SK-N-SH treated with all-trans-retinoic acid at 6 μM for 48 hours (cell line): ENCODE results near the gene CEBPA.

Experiments
- ATAC-seq: fragments of 200-7000 bp; cut with Tn5 transposase; 3 replicates; pipeline ENCODE4 v1.9.1; 2020; ENCODE audit warnings: mild to moderate bottlenecking, moderate library complexity
- BACH2 ChIP-seq: fragments of 250-450 bp; sonication (Bioruptor Pico); IDR thresholded peaks from 2 replicates; pipeline ENCODE4 v1.9.0; 2021; ENCODE audit warnings: mild to moderate bottlenecking, borderline replicate concordance
- CSDC2 ChIP-seq: fragments of 250-450 bp; sonication (Bioruptor Pico); IDR thresholded peaks from 2 replicates; pipeline ENCODE4 v1.5.0; 2020; ENCODE audit warnings: mild to moderate bottlenecking, moderate library complexity
- ESRRG ChIP-seq: fragments of 250-450 bp; sonication (Bioruptor Pico); IDR thresholded peaks from 2 replicates; pipeline ENCODE4 v1.6.1; 2021; ENCODE audit warnings: mild to moderate bottlenecking
- GLIS3 ChIP-seq: fragments of 250-450 bp; sonication (Bioruptor Pico); IDR thresholded peaks from 2 replicates; pipeline ENCODE4 v1.5.0; 2020; ENCODE audit warnings: mild to moderate bottlenecking, moderate library complexity
- ISL1 ChIP-seq: fragments of 250-450 bp; sonication (Bioruptor Pico); IDR thresholded peaks from 2 replicates; pipeline ENCODE4 v2.1.2; 2022; ENCODE audit warnings: mild to moderate bottlenecking, moderate library complexity
- OSR1 ChIP-seq: fragments of 250-450 bp; sonication (Bioruptor Pico); IDR thresholded peaks from 2 replicates; pipeline ENCODE4 v1.8.0; 2022; ENCODE audit warnings: moderate library complexity, mild to moderate bottlenecking, inconsistent platforms
- PPARA ChIP-seq: fragments of 250-450 bp; sonication (Bioruptor Pico); IDR thresholded peaks from 2 replicates; pipeline ENCODE4 v1.5.0; 2020; ENCODE audit warnings: mild to moderate bottlenecking, borderline replicate concordance
- RARB ChIP-seq: fragments of 250-450 bp; sonication (Bioruptor Pico); IDR thresholded peaks from 2 replicates; pipeline ENCODE4 v1.8.0; 2021; ENCODE audit warnings: mild to moderate bottlenecking, moderate library complexity
- SNAI2 ChIP-seq: fragments of 250-450 bp; sonication (Bioruptor Pico); IDR thresholded peaks from 2 replicates; pipeline ENCODE4 v1.5.0; 2020; ENCODE audit warnings: mild to moderate bottlenecking, moderate library complexity
- TCF4 ChIP-seq: fragments of 250-450 bp; sonication (Bioruptor Pico); IDR thresholded peaks from 2 replicates; pipeline ENCODE4 v1.8.0; 2021; ENCODE audit warnings: mild to moderate bottlenecking, moderate library complexity, borderline replicate concordance
- TOX ChIP-seq: fragments of 250-450 bp; sonication (Bioruptor Pico); IDR thresholded peaks from 2 replicates; pipeline ENCODE4 v1.8.0; 2021; ENCODE audit warnings: mild to moderate bottlenecking, moderate library complexity, borderline replicate concordance
- ZC3H10 ChIP-seq: fragments of 250-450 bp; sonication (Bioruptor Pico); IDR thresholded peaks from 2 replicates; pipeline ENCODE4 v1.5.1; 2021; ENCODE audit warnings: mild to moderate bottlenecking, moderate library complexity
- ZFP30 ChIP-seq: fragments of 450-650 bp; formaldehyde crosslinking; IDR thresholded peaks from 2 replicates; pipeline ENCODE4 v1.5.0; 2022; ENCODE audit warnings: mild to moderate bottlenecking, moderate library complexity
- ZNF565 ChIP-seq: fragments of 450-650 bp; formaldehyde crosslinking; conservative IDR thresholded peaks from 2 replicates; pipeline ENCODE4 v1.5.0; 2020; ENCODE audit warnings: low read depth, mild to moderate bottlenecking, moderate library complexity
- ZNF70 ChIP-seq: fragments of 450-650 bp; formaldehyde crosslinking; IDR thresholded peaks from 2 replicates; pipeline ENCODE4 v1.5.0; 2020; ENCODE audit warnings: mild to moderate bottlenecking, moderate library complexity
- TF ChIP-seq, protein P1 (sequence below): fragments of 250-450 bp; sonication (Bioruptor Pico); IDR thresholded peaks from 2 replicates; pipeline ENCODE4 v1.5.1; 2021; ENCODE audit warnings: mild to moderate bottlenecking, moderate library complexity
- TF ChIP-seq, protein P2 (sequence below): fragments of 250-450 bp; sonication (Bioruptor Pico); IDR thresholded peaks from 2 replicates; pipeline ENCODE4 v1.5.1; 2020; ENCODE audit warnings: low read depth, mild to moderate bottlenecking, moderate library complexity

CEBPA gene

DNA sequence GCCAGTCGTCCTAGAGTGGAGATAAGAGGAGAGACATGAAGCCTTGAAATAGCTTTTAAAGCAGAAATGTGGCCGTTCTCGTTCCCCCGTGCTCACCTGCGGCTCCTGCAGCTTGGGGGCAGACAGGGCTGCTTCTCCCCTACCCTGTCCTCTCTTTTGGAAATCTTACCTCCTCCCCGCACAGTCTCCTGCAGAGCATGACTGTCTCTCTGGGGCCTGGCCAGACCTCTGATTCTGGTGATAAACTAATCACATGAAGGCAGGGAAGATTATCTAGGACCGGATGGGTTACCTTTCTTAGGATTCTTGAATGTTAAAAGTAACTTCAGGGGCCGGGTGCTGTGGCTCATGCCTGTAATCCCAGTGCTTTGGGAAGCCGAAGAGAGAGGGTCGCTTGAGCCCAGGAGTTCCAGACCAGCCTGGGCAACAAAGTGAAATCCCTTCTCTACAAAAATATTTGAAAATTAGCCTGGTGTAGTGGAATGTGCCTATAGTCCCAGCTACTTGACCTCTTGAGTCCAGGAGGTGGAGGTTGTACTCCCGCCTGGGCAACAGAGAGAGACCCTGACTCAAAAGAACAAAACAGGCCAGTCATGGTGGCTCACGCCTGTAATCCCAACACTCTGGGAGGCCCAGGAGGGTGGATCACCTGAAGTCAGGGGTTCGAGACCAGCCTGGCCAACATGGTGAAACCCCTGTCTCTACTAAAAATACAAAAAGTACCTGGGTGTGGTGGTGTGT is 8.1 kb downstream of the CEBPA start (continued):
- no peak for TF ChIP-seq ZNF565 (CRISPR knock-in tag)
- TF ChIP-seq ZFP30 = no peak
- TF ChIP-seq TOX (CRISPR knock-in tag) = no peak
- no peak for TF ChIP-seq GLIS3
- TF ChIP-seq CSDC2 (CRISPR knock-in tag) = no peak
- no peak for TF ChIP-seq ZC3H10
- TF ChIP-seq ESRRG = no peak
- no peak for TF ChIP-seq ISL1 (CRISPR knock-in tag)

DNA sequence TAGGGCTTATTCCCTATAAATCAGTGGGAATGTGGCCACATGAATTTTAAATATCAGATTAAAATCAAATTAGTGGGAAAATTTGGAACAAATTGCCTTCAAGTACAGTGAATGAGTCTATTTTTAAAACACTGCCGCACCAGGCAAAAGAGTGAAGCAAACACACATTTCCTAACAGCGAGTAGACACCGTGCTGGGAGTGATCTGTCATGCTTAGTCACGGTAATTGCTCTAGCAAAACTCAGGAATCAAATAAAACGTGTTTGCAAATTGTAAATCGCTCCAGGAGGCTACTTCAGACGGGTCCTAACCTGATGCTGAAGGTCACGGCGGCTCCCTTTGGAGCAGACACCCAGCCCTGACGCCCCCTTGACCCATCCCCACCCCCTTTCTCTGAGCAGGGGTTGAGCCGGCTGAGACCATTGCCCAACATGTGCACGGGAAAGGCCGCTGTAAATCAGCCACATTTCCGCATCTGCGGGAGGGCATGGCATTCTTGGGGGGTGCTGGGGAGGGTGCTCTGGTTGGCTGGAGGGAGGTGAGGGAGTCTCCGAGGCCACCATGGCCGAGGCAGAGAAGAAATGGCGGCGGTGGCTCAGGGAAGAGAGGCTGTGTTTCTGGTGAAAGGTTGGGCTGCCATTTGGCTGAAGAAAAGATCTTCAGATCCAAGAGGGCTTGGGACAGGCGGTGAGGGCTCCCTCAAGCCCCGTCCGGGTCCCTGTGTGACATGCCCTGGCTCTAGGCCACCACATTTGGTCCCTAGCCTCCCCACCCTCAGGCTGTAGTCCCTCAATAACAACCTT is 8.9 kb downstream of the CEBPA start:
- TF ChIP-seq ZNF565 (CRISPR knock-in tag) (no peak), ZC3H10 (no peak), ISL1 (CRISPR knock-in tag) (peak; percentile 38; the same call in 1 of the 2 replicates), TCF4 (CRISPR knock-in tag) (no peak)
- peak; percentile 68 for ATAC-seq

DNA sequence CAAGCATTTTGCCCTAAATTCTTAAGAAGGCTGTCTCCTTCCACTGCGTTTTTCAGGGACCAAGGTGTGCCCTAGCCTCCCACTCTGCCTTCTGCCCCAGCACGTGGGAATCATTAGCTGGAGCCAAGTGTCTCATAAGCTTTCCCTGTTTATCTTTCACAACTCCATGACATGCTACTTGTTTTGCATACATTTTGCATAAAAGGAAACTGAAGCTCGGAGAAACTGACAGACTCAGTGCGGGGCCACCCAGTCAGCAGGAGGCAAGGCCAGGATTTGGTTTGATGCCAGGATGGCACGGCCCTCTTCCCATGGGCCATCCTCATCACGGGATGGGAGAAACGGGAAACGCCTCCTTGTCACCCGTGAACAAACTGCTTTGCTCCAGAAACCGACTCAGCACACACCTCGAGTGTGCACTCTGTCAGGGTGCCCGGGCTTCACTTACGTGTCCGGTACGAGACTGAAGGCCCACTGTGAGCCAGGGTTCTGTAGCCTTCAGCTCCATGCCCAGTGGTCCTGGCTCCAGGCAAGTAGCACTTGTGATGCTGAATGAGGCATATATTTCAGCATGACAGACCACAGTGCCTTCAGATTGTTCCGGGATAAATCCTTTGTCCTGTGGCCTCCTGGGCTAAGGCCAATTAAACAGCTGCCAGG is 9.6 kb downstream of the CEBPA start:
- no peak for ATAC-seq
- TF ChIP-seq CSDC2 (CRISPR knock-in tag) = no peak
- TF ChIP-seq, protein P1, sequence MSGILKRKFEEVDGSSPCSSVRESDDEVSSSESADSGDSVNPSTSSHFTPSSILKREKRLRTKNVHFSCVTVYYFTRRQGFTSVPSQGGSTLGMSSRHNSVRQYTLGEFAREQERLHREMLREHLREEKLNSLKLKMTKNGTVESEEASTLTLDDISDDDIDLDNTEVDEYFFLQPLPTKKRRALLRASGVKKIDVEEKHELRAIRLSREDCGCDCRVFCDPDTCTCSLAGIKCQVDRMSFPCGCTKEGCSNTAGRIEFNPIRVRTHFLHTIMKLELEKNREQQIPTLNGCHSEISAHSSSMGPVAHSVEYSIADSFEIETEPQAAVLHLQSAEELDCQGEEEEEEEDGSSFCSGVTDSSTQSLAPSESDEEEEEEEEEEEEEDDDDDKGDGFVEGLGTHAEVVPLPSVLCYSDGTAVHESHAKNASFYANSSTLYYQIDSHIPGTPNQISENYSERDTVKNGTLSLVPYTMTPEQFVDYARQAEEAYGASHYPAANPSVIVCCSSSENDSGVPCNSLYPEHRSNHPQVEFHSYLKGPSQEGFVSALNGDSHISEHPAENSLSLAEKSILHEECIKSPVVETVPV (CRISPR knock-in tag) = no peak
- no peak for TF ChIP-seq TOX (CRISPR knock-in tag)
- TF ChIP-seq, protein P2, sequence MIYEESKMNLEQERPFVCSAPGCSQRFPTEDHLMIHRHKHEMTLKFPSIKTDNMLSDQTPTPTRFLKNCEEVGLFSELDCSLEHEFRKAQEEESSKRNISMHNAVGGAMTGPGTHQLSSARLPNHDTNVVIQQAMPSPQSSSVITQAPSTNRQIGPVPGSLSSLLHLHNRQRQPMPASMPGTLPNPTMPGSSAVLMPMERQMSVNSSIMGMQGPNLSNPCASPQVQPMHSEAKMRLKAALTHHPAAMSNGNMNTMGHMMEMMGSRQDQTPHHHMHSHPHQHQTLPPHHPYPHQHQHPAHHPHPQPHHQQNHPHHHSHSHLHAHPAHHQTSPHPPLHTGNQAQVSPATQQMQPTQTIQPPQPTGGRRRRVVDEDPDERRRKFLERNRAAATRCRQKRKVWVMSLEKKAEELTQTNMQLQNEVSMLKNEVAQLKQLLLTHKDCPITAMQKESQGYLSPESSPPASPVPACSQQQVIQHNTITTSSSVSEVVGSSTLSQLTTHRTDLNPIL (CRISPR knock-in tag) = no peak
- no peak for TF ChIP-seq OSR1 (CRISPR knock-in tag)
- no peak for TF ChIP-seq ZFP30
- no peak for TF ChIP-seq GLIS3
- TF ChIP-seq, all 23 proteins: peak for 0

DNA sequence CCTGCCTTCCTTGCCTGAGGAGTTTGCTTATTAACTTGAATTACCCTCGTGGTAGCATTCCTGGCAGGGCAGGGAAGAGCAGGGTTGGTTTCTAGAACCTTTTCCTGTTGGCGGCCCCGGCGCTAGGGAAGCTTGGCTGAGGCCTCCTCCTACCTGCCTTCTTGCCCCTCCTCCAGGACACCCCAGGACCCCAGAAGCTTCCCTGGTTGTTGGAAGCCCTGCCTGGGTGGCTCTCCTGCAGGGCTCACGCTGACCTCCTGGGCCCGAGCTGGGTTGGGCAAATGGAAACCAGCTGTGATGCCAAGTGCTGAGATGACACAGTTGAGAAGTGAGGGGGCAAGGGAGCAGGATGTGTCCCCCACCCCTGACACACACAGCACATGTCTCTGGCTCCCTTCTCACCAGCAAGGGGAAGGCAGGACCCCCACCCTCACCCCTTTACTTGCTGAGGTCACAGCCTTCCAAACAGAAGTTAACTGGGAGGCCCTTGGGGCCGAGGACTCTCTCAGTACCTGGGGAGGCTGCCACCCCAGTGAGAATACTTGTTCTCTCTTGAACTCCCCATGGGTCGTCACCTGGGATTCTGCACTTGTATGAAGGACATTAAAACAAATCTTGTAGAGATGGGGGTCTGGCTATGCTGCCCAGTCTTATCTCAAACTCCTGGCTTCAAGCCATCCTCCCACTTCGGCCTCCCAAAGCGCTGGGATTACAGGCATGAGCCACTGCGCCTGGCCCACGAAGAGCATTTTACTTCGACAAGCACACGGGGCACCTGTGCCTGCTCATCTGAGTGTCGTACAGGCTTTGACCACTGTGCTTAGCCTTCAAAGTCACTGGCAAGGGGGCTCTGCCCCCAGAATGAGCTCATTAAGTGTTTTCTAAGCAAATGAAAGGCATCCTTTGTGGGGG is 10.5 kb downstream of the CEBPA start:
- ATAC-seq = no peak
- TF ChIP-seq ZNF70 (CRISPR knock-in tag) (no peak), TCF4 (CRISPR knock-in tag) (no peak), GLIS3 (no peak), BACH2 (no peak), ZNF565 (CRISPR knock-in tag) (no peak), SNAI2 (CRISPR knock-in tag) (no peak), RARB (CRISPR knock-in tag) (no peak), ISL1 (CRISPR knock-in tag) (no peak)

GRCh38 chr19:33290956-33291622 is 11.2 kb downstream of the CEBPA start:
- no peak for ATAC-seq
- TF ChIP-seq SNAI2 (CRISPR knock-in tag) (no peak), ESRRG (no peak), TOX (CRISPR knock-in tag) (no peak), PPARA (CRISPR knock-in tag) (no peak), ZNF565 (CRISPR knock-in tag) (no peak)
- TF ChIP-seq, all 23 proteins: peak for 0
